ENCODE results near the gene GPC6.

Gene GPC6

DNA sequence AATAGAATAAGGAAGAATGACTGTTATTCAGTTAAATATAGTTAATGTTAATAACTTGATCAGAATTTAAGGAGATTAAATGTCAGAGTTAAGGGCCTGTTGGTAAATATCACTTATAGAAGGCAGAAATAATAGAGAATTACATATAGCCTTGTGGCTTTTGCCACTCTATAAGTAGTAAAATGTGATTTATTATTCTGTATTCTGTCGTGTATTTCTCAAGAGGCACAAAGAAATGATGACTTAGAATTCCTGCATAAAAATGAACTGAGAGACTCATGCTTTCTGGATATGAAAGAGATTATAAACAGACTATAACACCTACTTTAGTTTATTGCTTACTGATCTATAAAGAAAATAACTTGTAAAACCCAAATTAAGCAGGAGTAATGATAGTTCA is 40.1 kb downstream of the GPC6 start:
- in situ Hi-C loops (cut with MboI; ENCODE audit: low sequenced_read_pairs) = no loop called here

DNA sequence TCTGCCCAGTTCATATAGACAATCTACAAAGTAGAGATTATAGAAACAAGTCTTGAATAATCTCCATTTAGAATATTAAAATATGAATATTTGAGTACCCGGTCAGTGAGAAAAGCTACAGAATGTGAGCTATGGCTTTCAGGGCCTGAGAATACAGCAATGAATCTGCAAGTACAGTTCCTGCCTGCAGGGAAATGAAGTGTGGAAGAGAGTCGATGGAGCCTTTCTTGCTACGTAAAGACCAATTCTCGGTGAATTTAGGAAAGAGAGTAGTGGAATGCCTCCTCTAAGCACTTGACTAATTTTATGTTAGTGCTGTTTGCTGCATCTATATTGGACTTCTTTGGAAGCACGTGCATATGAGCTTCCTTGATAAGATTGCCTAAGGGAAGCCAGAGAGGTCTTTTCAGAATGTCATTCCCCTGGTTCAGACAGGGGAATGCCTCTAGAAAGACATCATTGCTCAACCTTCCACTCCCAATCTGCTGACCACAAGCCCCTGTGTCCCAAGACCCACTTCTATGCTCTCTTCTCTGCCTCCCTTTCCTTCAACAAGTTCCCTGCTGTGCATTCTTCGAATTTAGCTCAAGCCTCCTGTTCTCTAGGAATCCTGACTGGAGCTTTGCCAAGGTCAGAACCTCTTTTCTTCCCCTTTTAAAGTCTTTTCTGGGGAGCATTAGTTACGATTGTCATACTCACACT is 41.9 kb downstream of the GPC6 start:
- in situ Hi-C loops (cut with MboI; ENCODE audit: low sequenced_read_pairs) = no loop called here

DNA sequence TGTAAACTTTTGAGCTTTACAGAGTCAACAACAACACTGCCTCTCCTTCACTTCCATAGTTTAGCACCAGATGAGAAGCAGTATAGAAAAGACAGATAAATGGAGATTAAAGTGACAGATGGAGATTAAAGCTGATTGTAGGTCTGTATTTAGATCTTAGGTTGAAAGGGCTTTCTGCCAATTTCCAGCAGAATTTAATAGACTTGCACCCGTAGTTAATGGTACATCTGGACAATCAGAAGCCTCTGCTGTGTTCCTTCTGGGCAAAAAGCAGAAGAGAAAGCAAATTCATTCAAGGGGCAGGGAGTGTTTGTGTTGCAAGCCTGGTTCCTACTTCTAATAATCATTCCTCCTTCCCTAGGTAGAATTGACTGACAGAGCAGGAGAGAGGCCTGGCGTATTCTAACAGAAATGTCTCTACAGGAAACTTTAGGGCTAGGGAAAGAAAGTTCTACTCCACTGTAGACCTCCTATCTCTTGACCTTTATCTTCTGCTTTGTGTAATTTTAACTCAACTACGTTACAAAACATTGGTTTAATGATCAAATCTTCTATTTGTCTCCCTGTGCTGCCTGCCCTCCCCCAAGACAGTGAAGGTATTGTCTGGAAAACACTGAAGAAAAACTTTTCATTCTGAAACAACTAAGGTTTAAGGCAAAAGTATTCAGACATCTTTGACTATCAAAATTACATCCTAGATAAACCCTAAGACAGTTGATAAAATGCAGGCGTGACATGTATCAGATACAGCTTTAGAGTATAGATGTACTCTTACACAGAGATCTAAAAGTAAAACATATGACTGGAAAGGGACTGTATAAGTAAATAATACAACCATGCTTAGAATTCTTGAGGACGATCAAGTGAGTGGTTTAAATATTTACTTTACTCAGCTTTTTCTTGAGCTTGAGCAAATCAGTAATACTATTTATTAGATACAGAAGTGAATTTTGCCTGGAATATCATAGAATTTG is 44.4 kb downstream of the GPC6 start:
- in situ Hi-C loops (cut with MboI; ENCODE audit: low sequenced_read_pairs) = no loop called here

DNA sequence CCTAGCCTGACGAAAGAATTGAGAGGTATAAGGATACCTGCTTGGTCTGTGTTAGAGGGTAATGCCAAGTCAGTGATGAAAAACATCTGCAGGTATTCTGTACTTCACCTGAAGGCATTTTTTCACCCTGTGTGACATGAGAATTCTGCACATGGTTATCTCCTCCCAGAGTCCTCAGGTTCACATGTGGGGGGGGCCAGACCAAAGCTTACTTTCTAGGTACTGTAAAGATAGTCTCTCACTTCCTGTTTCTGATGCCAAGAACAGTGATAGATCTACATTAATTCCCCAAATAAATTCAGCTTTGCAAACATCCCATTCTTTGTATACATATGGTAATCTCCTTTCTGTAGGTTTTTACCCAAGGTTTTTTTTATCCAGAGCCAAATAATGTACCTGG is 53.4 kb downstream of the GPC6 start:
- in situ Hi-C loops (cut with MboI; ENCODE audit: low sequenced_read_pairs) = no loop called here

DNA sequence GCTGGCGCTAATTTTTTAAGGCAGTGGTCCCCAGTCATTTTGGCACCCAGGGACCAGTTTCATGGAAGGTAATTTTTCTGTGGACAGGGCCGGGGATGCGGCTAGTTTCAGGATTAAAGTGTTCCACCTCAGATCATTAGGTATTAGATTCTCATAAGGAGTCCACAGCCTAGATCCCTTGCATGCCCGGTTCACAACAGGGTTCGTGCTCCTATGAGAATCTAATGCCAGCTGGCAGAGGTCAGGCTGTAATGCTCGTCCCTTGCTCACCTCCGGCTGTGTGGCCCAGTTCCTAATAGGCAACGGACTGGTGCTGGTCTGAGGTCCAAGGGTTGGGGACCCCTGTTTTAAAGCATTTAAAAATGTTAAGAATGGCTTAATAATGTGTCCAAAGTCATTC is 54.1 kb downstream of the GPC6 start:
- in situ Hi-C loops (cut with MboI; ENCODE audit: low sequenced_read_pairs) = no loop called here

DNA sequence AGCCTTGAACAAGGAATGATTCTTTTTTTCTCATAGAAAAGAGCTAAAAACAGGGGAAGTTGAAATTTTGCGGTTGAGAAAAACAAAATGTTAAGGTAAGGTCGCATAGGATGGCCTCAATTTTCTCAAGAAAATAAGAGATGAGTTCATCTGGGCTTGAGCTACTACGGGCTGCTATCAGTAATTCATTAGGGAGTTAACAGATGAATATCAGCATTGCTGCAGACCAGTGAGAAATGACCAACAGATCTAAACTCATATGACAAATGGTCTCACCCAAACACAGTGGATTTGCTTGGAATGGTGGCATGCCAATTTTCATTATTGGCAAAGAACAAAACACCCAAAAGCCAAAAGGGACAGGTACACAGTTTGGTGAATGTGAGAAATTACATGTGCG is 56.6 kb downstream of the GPC6 start:
- in situ Hi-C loops (cut with MboI; ENCODE audit: low sequenced_read_pairs) = no loop called here

DNA sequence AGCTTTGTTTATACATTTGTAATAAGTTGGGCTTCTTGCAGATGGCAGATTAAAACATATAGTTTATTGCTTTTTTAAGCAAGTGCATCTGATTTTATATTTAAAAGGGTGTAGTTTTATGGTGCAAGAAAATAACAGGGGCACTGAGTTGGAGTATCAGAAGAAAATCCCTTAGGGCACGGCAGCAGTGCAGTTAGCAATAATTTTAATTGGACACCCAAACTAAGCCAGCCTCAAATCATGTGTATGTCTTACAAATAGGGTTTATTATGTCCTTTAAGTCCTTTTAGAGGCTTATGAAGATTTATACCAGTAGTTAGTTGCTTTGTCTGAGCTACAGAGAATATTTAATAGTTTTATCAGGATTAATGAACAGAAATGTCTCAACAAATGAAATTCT is 57.5 kb downstream of the GPC6 start:
- in situ Hi-C loops (cut with MboI; ENCODE audit: low sequenced_read_pairs) = no loop called here

DNA sequence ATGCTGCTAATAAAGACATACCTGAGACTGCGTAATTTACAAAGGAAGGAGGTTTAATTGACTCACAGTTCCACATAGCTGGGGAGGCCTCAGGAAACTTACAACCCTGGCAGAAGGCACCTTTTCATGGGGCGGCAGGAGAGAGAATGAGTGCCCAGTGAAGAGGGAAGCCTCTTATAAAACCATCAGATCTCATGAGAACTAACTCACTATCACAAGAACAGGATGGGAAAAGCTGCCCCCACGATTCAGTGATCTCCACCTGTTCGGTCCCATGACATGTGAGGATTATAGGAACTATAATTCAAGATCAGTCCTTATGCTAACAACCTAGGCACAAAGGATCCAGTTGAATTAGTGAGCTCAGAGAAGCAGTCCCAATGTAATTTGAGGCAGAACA is 59.4 kb downstream of the GPC6 start:
- in situ Hi-C loops (cut with MboI; ENCODE audit: low sequenced_read_pairs) = no loop called here

DNA sequence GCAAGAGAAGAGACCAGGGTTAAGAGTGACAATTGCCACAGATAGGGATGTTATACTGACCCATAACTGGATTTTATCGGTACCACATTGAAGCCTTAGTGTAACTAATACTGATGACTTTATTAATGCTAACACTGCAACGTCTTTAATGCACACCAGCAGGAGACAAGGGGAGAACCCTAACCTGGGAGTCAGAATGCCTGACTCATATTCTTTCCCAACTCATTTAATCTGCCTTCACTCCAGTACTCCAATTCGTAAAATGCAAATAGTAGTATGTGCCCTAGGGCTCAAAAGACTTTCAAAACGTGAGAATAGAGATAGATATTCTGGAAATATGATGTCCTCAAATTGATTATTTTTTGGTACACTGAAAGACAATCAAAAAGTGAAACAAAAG is 62.4 kb downstream of the GPC6 start:
- in situ Hi-C loops (cut with MboI; ENCODE audit: low sequenced_read_pairs) = no loop called here

DNA sequence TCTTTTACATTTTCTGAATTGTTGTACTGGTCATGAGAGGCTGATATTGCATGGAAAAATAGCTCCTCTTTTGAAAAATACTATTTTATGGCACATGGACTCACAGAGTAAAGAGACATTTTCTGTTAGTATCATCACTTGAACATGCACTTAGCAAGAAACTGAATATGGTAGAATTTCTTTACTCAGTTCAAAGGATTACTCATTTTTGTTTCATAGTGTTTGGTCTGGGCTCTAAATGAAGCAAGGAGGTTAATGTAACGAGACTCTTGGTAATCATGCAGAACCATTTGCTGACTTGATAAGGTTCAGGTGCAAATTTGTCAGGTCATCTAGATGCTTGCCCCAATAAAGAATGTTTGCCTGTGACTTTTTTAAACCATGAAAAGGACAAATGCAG is 63.2 kb downstream of the GPC6 start:
- in situ Hi-C loops (cut with MboI; ENCODE audit: low sequenced_read_pairs) = no loop called here

DNA sequence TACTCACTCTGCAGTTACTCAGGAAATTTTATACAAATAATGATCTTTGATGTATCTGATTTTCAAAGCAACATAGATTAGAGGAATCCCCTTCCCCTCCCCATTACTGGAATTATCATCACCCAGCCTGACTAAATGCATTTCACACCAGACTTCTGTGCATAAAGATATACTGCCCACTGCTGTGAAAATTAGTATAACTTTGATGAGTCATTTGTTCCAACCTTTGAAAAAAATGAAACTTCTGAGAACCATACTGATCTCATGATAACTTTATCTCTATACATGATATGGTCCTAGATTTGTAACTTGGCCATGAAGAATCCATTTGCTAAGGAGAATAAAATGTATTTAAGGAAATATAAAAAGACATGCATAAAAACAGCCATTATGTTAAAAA is 63.9 kb downstream of the GPC6 start:
- in situ Hi-C loops (cut with MboI; ENCODE audit: low sequenced_read_pairs) = no loop called here

DNA sequence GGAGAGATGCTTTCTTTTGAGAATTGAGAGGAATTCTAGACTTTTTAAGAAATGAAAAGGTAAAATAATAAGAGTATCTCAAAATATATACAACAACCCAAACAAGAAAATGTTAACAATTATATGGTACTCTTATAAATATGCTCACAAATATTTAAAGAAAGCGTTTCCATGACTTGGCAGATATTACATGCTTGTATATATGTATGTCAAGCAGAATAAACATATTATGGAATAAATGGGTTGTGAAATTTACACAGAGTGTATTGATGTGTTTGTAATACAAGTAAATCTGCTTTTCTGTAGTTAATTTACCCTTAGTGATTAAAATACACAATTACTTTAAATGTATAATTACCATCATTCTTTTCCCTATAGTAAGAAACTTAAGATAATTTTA is 65.8 kb downstream of the GPC6 start:
- in situ Hi-C loops (cut with MboI; ENCODE audit: low sequenced_read_pairs) = no loop called here

DNA sequence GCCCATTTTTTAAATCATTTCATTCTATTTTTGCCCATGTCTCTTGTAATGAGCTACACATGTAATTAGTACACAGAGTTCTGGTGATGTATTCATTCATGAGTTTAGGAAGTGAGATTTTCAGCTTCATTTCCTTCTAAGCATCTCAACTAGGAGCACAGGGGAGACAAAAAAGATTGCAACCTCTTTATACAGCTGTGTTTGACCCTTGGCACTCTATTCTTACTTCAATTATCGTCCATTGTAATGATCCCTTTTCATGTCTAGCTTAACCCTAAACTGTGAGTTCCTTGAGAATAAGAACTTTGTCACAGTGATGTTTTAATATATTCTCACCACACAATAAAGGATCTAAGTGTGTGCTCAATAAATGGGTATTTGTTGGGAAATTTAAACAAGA is 67.1 kb downstream of the GPC6 start:
- in situ Hi-C loops (cut with MboI; ENCODE audit: low sequenced_read_pairs) = no loop called here

DNA sequence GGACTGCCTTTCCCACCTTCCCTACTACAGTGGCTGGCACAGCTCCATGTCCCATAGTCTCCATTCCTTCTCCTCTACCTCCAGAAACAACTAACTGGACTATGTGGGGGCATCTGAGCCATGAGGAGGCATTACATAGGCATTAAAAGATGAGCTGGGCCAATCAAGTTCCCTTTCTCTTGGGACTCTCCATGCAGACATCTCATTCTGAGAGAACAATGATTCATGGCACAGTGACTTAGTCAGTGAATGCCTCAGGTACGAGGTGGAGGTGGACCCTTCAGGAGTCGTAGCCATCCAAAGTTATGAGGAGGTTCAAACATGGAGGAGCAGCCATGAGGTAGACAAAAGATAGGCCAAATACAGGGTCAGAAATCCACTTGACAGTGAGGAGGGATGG is 70.0 kb downstream of the GPC6 start:
- in situ Hi-C loops (cut with MboI; ENCODE audit: low sequenced_read_pairs) = no loop called here

DNA sequence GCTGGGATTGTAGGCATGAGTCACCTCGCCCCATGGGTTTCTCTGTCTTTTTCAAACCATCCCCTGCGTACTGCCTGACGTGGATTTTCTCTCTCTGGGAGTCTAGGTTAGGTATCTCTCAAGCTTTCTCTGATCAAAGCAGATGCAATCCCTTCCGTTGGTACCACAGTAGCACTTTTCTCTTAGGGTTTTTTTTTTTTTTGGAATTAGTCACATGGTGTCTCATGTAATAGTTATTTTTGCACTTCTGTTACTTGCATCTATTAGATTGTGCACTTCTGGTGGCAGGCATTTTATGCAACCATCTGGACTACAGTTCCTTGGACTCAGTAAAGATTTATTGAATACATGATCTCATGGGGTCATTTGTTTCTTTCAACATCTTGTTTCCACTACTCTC is 72.1 kb downstream of the GPC6 start:
- in situ Hi-C loops (cut with MboI; ENCODE audit: low sequenced_read_pairs) = no loop called here

DNA sequence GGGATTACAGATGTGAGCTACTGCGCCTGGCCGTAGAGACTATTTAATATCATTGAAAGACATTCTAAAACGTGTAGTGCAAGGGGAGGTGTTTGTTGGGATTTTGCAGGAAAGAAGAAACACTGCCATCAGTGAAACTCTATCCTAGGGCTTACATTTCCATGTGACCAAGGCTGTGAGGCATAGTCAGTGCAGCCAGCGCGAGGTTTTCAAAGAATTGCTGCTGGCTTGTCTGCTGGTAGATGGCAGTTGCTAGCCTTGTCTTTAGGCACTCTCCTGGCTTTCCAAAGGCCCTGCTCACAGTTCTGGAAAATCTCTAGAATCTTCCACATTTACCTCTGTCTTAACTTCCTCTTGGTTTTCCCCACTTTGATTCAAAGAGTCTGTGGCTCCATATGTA is 77.5 kb downstream of the GPC6 start:
- in situ Hi-C loops (cut with MboI; ENCODE audit: low sequenced_read_pairs) = no loop called here

DNA sequence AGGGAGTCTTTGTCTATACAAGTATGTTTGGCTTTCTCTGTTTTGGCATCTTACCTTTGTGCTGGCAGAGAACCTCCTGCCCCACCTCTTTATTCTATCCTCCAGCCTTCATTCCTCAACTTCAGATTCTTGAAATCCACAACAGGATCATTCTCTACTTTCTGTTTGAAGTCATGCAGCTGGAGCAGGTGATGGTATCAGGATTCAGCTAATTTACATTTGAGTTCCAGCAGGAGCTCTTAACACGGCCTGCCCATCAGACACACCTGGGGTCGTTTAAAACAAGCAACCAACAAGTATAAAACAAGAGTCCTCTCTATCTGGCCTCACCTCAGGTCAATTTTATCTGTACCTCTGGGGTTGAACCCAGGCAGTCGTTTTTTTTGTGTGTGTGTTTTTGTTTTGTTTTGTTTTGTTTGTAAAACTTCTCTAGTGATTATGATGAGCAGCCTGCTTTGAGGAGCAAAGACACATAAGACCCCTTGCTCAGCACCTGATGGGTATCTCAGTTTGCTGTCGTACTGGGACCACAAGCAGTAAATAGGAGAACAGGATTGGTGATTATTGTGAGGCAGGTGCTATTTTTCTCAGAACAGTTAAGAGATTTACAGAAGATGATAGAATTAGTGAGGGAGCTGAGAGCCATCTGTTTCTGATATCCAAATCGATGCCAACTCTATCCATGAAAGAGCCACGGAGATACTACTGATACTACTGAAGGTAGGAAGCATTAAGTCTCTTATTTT is 78.4 kb downstream of the GPC6 start:
- in situ Hi-C loops (cut with MboI; ENCODE audit: low sequenced_read_pairs) = no loop called here

DNA sequence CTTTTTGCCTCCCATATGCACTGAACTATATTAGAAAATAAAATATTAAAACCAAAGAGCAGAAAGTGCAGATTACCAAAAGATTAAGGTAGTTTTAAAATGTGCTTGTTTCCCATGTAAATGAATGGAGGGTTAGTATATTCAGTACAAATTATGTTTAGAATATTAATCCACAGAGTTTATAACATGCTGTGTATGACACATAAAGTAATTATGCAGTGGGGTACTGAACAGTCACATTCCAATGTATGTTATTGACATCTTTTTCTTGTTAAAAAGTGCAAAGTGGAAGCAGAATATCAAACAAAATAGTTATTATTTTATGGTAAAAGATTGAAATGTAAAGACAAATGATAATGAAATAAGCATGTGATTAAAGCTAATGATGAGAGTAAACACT is 79.3 kb downstream of the GPC6 start:
- in situ Hi-C loops (cut with MboI; ENCODE audit: low sequenced_read_pairs) = no loop called here

DNA sequence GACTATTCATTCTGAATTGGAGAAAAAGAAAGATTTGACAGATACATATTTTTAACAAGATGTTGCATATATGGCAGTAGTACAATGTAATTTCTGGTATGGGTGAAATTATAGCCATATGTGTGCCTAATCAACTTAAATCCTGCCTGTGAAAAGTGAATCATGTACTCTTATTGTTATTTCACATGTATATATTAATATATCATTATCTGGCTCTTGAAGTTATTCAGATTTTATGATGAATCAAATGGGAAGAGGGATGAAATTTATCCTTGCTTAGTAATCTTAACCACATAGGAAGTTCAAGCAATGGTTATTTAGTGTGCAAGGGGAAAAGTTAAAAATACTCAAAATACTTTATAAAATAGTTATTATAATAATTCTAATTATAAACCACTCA is 80.5 kb downstream of the GPC6 start:
- in situ Hi-C loops (cut with MboI; ENCODE audit: low sequenced_read_pairs) = no loop called here

DNA sequence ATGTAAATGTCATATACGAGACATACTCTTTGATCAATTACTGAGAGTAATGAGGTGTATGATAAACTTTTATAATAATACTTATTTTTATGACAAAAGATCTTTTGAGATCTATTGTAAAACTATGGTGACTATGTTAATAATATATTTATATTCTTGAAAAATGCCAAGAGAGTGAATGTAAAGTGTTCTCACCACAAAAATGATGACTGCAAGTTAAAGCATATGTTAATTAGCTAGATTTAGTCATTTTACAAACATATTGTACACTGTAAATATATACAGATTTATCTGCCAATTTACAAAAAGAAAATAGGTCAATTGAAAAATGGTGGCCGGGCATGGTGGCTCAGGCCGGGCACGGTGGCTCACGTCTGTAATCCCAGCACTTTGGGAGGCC is 81.0 kb downstream of the GPC6 start:
- in situ Hi-C loops (cut with MboI; ENCODE audit: low sequenced_read_pairs) = no loop called here

DNA sequence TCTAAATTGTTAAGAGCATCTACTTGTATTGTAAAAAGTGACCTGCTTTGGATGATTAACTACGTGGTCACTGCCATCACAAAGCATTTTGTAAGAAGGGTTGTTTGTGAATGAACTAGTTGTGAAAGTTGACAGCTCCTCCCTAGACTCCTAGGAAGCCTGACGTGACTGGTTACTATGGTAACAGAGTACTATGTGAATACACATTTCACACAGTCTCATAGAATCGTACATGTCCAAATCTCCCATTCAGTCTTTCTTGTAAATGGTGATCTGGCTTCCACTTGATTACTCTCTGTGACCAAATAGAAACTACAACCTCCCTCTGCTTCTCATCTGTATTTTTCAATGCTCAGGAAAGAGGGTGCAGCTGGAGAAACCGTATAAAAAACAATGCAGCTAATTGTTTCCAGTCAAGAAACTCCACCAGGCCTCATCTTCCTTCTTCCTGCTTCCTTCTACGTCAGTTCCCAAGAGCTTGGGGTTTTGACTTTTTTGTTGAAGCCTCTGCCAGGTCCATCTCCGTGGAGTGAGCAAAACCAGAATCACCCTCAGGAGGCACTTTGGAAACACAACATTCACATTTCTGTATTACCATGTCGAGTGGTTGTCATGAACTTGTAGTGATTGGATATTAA is 83.4 kb downstream of the GPC6 start:
- in situ Hi-C loops (cut with MboI; ENCODE audit: low sequenced_read_pairs) = no loop called here

All from HL-60/S4 treated with phorbol 12-myristate 13-acetate at 8.2 ng/mL for 4 days and 3 days (cell line).